Stimulated activated CD4-positive, alpha-beta T cell treated with anti-CD3 and anti-CD28 coated beads, Interleukin-4, amount 100 ng/mL, for 4 hours (primary cell): ENCODE measurements around the gene UBASH3B.
A peak's percentile ranks its signal among the peaks of the same experiment; 100 is the strongest.

ENCODE experiments used
- DNase-seq, 2 experiments: peaks; one replicate each; pipeline ENCODE4 v3.0.0-alpha.2; 2020

The UBASH3B gene

DNA sequence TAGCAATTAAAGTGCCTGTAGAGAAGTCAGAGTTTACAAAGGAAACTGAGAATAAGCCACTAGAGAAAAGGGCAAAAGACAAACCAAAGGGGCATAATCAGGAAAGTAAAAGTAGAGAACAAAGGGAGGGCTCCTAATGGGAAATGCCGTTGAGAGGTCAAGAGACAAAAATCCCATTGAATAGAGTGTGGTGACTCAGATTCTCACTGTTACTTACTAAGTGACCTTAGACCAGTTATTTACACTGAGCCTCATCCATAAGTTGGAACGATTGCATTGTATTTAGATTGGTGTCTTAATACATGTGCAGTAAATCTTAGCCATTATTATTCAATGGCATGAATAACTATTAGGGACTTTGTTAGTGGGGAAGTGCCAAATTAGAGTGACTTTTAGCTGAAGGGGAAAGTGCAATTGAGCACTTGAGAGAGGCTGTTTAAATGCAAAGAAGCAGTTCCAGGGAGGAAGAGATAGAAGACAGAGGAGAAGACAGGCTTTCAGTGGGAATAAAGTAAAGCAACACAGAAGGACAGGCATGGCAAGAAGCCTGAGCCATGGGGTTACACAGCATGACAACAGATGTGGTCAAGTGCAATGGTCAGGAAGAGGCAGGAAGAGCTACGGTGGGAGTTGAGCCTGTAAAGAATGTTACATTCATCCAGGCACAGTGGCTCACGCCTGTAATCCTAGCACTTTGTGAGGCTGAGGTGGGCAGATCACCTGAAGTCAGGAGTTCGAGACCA lies 82.6 kb downstream of the UBASH3B start:
- DNase-seq: no peak

DNA sequence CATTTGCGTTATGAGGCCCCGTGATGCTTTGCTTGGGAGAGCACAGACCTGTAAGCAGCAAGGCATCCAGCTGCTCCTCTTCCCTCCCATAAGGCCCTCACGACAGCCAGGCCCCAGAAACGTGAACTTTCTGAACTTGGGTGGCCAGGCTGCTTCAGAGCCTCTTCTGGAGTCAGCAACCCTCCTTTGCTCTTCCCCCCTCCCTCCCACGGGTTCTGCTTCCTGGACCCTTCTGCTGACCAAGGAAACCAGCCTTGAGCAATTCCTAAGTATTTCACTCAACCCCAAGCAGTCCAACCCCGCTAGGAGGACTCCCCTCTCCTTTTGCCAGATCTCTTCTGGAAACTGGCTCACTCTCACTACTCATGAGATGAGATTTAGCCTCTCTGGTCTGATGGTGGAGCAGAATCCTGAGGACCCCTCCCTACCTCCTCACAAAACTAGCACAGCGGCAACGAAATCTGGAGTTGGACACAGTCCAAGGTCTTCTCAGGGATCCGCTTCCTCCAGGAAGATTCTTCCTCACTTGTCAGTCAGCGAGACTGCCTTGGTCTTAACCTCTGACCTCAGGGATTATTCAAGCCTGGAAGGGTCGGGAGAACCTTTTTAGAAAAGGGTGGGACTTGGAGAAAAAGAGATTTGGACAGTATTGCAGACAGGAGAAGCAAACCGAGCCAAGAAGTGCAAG lies 86.2 kb downstream of the UBASH3B start:
- no peak for DNase-seq

DNA sequence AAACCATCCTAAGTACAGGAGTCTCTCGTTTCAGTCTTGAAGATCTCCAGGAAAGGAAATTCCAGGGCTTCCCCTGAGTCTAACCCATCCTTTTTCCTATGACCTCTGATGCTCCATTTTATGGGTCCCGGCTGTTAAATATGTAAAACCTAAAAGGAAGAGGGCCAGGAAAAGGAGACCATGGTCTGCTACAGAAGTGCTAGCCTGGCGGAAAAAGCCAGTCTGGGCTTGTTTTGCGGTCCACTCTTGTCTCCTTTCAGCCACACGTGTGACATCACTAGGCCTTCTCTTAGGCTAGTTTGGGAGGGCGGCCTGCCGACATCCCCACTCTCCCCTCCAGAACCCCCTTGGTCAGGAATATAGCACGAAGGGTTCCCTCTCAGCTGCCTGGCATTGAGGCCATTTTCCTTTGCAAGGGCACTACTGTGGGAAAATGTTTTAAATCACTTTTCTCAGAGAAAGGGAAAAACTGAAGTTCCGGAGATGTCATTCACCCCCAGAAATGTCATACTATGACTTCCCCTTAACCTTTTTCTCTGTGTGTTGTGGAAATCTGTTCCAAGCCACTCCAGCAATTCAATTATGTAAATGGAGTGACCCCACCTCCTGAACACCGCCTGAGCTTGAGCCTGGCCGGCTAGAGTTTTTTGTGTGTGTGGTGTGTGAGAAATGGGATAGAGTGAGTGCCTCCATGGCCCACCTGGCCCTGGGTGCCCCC lies 86.9 kb downstream of the UBASH3B start:
- no peak for DNase-seq

DNA sequence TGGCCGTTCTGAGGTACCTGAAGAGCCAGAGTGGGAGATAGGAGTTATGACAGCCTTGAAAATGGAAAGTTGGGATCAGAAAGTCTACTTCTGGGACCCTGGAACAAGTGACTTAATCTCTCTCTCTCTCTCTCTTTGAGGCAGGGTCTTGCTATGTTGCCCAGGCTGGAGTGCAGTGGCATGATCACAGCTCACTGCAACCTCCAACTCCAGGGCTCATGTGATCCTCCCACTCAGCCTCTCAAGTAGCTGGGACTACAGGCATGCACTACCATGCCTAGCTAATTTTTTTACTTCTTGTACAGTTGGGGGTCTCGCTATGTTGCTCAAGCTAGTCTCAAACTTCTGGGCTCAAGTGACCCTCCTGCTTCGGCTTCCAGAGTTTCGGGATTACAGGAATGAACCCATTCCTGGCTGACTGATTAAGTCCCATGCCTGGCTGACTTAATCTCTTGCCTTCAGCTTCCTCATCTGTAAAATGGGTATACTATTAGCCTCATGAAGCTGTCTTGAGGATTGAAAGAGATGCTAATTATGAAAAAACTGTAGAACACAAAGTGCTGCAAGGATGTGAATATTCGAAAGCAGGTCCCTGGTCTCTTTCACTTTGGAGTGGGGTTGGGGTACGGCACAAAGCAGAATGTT lies 87.7 kb downstream of the UBASH3B start:
- DNase-seq: no peak

DNA sequence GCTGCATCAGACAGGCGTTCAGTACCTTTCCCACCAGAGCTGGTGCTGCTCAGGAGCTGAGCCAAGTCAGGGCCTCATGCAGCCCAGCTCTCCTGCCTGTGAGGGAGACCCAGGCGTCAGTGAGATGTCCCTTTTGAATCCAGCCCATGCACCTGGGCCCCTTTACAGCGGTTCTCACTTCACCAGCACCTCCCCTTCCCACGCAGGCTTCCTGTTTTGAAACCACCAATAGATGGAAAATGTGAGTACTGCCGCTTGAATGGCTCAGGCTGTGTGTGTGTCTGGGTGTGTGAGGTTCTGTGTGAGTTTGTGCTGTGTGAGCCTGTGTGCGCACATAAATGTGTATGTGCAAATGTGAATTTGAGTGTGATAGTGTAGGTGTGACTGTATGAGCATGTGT lies 88.4 kb downstream of the UBASH3B start:
- DNase-seq: peak; percentile 61 to 89

DNA sequence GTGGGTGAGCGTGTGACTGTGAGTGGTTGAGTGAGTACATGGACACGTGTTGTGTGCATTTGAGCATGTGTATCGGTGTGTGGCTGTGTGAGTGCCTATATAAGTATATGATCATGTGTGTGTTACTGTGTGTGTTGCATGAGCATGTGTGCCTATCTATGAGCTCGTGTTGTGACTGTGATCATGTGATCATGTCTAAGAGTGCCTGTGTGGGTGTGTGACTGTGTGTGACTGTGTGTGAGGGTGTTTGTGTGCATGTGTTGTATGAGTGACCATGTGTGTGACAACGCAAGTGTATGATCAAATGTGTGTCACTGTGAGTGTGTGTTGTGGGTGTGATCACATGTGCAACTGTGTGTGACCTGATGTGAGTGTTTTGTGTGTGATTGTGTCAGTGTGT lies 88.8 kb downstream of the UBASH3B start:
- no peak for DNase-seq

DNA sequence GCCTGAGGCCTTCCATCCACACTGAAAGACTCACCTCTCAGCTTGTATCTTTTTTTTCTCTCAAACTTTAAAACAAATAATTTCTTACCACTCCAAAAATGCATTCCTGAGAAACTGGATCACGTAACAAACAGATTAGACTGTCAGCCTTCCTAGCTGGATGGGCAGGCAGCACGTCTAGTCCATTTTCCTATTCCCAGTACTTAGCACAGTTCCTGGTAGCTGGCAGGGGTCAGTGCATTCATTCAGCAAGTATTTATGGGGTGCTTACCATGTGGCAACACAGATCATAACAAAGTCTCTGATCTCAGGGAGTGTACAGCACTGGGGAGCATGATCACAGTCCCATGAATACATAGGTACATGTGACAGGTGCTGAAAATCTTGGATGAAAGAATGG lies 89.6 kb downstream of the UBASH3B start:
- DNase-seq: no peak

DNA sequence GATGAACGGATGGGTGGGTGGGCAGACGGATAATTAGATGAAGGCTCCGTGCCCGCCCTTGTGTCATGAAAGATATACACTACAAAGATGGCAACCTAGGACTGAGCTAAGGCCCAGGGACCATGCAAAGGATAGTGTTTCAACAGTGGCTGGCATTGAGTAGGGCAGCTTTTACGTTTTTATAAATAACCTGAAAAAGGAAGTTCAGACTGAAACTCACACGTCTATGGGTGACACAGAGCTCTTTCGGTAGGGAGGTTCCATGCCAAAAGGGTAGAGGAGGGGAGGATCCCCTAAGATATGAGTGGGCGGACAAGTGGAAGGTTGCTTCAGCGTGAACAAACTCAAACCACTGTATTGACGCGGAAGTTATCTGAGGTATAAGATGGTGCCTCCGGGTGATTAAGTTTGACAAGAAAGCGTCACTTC lies 90.5 kb downstream of the UBASH3B start:
- peak; percentile 30 to 78 for DNase-seq

DNA sequence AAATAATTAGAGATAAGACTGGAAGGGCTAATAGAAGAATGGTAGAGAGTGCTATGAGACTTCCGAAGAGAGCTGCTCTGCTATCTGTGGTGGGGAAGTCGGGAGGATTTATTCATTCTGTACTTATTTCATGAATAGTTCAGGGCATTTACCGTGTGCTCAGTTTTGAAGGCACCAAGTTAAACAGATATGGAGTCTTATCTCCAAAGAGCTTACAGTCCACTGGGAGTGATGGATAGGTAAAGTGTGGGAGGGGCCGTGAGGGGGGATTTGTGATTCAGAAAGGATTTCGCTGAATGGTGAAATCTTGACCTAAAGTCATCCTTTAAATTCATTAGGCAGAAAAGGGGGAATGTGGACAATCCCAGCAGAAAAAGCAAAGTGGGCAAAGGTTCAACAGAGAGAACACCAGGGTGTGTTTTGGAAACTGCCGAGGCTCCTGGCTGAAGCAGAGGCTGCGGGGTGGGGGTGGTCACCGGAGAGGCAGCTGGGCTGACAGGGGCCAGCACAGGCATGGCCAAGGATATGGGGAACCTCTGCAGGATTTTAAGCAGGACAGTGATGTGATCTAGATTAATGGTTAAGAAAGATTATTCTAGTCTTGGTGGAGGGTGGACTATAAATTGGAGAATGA lies 91.2 kb downstream of the UBASH3B start:
- no peak for DNase-seq

DNA sequence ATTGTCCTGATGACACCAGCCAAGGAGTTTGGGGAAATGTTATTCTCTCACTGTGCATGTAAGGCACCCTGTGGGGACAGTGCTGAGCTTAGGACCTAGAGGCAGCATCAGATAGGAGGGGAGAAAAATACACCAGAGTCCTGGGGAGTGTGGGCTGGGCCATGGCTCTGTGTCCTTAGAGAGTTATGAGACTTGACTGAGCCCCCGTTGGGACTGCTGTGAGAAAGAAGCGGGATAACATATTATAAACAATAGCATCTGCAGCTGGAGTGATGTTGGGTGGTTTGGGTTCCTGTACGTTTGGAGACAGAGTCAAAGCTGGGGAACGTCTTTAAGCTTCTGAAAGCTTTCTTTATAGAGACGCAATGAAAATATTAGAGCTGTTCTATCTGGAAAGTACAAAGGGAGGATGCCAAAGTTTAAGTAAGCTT lies 91.8 kb downstream of the UBASH3B start:
- DNase-seq: no peak

DNA sequence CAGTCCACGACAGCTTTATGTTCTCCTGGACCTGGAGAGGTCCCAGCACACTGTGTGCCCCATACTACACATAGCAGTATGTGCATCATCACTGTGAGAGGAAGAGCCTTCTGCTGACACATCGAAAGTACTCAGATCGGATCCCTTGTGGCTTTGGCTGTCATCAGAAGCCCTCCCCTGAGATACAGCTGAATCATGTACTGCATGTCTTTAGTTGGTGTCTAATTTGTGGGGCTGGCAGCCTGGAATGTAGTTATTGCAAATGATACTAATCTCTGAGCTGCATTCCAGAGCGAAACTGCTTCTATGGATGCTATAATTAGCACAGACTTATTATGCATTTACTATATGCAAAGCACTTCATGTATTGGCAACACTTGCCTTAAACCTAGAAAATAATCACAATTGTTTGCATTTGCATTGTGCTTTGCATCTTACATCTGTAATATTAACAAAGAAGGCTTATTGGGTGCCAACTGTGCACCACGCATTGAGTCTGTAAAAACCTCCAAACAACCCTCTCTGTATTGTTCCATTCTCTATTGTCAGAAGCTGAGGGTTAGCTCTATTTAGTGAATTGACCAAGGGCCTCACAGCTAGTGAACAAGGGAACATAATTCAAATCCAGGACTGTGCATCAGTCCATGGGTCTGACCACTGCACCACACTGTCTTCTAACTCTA lies 93.6 kb downstream of the UBASH3B start:
- DNase-seq: peak; percentile 34 to 70

DNA sequence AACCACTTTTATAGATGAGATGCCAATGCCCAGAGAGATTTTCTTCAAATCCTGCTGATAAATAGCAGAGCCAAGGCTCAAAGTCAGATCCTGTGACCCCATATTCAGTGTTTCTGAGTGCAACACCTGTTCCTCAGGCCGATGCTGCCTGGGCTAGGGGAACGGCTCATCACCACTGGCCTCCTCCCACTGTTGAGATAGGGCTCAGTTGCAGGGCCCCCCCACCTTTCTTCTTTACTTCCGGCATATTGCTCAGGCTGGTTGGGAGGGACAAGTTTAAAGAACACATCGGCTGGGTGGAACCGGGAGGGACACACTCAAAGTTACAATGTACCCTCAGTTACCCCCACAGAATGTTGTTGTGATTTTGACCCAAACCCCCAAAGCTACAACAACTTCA lies 94.5 kb downstream of the UBASH3B start:
- no peak for DNase-seq

DNA sequence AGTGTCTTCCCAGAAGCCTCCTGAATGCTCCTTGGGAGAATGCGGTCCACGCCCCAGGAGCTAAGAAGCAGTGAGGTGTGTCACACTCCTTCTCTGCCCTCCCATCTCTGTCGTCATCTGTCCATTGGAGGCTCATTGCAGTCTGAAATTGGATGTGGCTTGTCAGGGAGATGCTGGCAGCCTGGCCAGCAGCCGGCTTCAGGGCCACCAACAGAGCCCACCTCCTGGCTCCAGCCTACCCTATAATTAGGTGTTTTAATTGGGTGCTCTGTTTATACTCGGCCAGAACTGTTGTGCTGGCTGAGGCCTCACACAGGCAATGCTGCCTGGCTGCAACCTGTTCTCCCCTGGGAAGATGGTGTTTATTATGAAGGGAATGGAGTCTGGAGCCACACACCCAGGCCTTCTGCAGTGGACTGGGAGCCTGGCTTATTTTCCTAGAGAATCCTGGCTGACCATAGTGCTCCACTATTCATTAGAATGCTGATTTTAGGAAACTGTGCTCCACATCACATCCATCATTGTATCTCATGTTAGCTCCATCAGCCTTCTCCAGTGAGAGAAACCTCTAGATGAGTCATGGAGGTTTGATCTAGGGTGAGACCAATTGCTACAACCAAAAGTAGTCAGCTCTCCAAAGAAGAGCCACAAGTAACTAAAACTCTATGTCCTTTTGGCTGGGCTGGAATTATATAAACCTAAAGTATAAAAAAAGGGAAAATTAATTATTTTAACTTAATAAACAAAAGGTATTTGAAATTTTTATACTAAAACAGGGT lies 96.0 kb downstream of the UBASH3B start:
- no peak for DNase-seq

DNA sequence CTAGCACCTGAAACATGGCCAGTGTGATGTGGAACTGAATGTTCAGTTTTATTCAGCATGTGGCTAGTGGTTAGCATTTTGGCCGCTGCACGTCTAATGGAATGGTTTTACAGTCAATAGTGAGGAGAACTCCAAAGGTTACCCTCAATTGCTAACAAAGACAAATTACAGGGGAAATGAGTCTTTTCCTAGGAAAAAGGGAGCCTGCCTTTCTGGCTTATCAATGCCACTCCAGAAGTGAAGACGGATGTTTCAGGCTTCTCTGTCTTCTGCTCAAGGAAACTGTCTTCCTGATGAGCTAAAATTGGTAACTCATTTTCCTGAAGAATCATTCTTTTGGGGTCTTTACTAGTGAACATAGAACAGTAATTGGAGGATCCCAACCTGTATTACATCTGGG lies 98.5 kb downstream of the UBASH3B start:
- DNase-seq: no peak

DNA sequence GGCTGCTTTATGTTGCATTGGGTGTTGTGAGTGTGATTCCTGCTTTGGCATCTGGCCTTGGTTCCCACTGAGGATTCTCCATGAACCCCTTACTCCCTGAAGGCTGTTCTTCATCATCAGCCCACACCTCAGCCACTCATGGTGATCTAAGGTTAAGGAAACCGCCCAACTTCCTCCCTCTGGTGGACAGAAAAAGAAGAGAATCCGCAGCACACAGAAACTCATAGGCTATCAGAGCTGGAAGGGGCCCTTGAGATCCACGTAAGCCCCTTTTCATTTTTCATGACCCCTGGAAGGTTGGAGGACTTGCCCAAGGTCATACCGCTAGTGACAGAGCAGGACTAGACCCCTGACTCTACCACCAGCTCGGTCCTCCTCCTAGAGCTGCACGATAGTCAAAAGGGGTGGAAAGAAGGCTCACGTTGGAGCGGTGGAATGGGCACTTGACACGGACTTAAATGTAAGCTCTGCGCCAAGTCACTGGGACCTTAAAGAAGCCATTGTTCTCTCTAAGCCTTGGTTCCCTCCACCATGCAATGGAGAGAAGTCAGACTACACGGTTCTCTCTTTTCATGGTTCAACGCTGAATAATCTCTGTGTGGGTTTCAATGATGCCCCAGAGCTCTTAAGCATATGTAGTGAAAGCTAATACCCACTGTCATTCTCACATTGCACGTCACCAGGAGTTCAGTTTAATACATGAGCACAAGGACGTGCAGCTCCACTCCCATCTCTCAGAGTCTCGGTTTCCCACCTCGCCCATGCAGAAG lies 99.2 kb downstream of the UBASH3B start:
- DNase-seq: peak in 1 of 2 experiments; percentile 40

DNA sequence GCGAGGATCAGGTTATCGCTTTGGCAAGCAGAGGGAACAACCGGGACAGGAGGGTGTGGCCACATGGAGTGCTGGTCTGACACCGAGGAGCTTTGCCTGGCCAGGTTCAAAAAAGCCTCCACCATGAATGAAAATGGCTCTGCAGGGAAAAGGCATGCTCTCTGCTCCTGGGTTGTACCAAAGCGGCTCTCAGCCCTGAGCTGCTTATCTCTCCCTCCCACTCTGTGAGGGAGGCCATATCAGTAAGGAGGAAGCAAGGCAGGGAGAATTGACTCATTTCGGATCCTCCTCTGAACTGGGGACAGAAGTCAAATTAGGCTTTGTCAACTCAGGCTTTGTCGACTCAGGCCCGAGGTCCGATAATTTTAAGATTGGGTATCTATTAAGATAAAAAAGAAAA lies 99.9 kb downstream of the UBASH3B start:
- DNase-seq: no peak

DNA sequence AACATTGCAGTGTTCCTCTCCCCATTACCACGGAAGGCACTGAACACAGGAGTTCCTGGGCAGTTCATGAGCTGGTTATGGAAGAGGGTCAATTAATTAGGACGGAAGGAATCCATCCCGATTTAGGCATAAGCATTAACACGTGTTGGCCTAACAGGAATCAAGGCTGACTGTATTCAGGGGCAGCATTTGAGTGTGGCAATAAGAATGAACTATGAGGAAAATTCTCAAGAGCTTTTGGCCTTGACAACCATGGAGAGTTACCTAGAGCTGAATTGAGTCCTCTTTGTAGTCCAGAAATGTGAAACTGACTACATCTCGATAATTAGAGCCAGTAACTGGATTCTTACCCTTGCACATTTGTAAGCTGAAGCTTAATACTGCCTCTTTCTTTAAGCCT lies 100.4 kb downstream of the UBASH3B start:
- no peak for DNase-seq

DNA sequence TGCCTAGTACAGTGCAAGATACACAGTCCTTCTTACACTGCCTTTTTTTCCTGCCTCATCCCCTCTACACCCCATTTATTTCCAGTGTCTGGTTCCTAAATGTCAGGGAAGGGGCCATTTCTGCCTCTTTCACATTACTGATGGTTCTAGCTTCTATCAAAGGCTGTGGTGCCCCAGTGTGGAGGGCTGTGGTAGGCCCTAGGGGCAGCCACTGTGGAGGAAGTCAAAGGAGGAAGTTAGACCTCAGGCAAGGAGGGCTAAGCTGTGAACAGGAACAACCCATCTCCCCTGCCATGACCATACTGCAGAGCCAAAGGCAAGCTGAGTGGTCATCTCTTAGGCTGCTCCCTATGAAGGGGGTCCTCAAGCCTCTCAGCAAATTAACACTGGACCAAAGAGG lies 100.9 kb downstream of the UBASH3B start:
- DNase-seq: peak in 1 of 2 experiments; percentile 41

DNA sequence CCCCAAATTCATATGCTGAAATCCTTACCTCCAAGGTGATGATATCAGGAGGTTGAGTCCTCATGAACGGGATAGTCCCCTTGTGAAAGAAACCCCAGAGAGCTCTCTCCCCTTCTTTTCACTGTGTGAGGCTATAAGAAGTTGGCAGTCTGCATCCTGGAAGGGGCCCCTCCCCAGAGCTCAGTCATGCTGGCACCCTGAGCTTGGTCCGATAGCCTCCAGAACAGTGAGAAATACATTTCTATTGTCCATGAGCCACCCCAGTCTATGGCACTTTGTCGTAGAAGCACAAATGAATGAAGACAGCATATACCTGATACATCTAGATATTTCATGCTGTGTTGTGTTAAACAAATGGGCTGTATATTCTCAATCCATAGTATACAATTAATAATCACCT lies 101.7 kb downstream of the UBASH3B start:
- DNase-seq: no peak

DNA sequence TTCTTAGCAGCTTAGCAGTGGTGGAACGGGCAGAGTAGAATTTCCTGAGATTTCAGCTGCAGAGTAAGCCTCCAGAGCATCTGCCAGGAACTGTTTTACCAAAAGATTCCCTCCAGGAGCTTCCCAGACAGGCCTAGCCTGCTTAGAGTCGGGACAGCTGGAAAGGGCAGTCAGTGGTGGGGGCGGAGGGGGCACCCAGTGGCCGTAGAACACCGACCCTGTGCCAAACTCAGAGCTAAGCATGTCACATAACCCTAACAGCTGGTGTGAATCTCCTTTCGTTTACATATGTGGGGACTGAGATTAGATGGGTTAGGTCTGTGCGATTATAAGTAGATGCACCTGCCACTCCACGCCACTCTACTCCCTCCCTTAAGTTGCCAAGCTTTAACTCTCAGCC lies 102.8 kb downstream of the UBASH3B start:
- no peak for DNase-seq

DNA sequence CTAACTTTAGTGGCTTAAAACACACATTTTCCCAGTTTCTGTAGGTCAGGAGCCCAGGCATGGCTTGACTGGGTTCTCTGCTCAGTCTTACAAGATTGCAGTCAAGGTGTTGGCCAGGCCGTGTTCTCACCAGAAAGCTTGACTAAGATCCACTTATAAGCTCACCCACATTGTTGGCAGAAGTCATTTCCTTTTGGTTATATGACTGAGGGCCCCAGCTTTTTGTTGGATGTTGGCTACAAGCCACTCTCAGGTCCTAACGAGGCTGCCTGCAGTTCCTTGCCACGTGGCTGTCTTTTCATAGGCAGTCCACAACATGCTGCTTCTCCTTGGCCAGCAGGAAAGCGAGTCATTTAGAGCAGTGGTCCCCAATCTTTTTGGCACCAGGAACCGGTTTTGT lies 103.5 kb downstream of the UBASH3B start:
- DNase-seq: no peak
